Tibial nerve (tissue), 4 donors: ENCODE results near the gene GOLGB1.

Source experiments
- CTCF ChIP-seq, 5 experiments: fragments of 200-600 bp in 3 of 5; fragments of 450-650 bp in 2 of 5; sonication (generic) in 3 of 5; IDR thresholded peaks; one replicate each; pipeline ENCODE4 v1.5.1; 2016 to 2019; ENCODE audit warnings: antibody characterized with exemption in 5 of 5, mild to moderate bottlenecking in 3 of 5, moderate library complexity in 2 of 5
- EP300 ChIP-seq, 2 donors: sonication (generic); formaldehyde crosslinking; IDR thresholded peaks; one replicate each; pipeline ENCODE4 v1.6.1; 2017; ENCODE audit warnings: antibody characterized with exemption in 2 of 2, mild to moderate bottlenecking in 1 of 2
- POLR2A ChIP-seq, 2 donors: fragments of 450-650 bp; IDR thresholded peaks; one replicate each; pipeline ENCODE4 v1.6.1; 2017; ENCODE audit warnings: antibody characterized with exemption in 2 of 2, mild to moderate bottlenecking in 2 of 2, moderate library complexity in 2 of 2

GRCh38 chr3:121627622-121628021 is 121.9 kb downstream of the GOLGB1 start:
- TF ChIP-seq CTCF (IDR thresholded peaks at IDR 0.05) = no peak
- no peak for TF ChIP-seq POLR2A (IDR thresholded peaks at IDR 0.05)
- TF ChIP-seq EP300 (IDR thresholded peaks at IDR 0.05) = no peak
